Measurements from ENCODE around the gene MEIS2. TPM values are rescaled to one million over a fixed set of nuclear protein-coding genes. Genes with fewer than 3 reads are reported as not detected.

The MEIS2 gene
- total RNA-seq, 5 donors from 2014 or later (not counting 1 experiment from before 2014, with no cell fraction given) = 0.38 to 0.54 TPM; not detected in 3

DNA sequence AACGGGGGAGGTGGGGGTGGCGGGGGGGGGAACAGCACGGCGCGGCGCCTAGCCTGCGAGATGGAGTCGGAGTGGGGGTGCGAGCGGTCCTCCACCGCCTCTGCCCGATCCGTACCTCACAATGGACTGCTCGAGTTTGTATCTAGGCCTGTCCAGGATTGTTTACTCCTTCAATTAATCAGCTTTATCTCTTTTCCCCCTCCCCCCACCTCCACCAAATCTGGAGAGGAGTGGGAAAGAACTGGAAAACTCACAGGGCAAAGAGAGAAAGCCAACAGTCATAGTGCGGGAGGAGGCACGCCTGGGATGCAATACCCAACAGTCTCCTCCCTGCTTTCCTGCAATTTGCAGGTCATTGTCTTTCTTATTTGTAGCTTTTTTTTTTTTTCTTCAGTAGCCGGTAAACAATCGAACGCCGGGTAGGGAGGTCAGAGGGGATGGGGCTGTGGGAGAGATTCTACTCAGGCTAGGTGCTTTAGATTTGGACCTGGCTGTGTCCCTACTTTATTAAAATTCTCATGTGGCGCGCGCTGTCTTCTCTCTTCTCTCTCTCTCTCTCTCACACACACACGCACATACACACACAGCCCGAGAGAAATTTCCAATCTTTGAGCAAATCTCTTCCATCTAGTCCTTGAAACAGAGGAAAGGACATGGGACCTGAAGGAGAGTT, 6.9 kb upstream of the MEIS2 start:
- Histone ChIP-seq H3K27ac (ENCODE audit: low read length) (no peak overlapping the region), H3K9me3 (no peaks in the 10 kb centered on the region), H3K27me3 (replicated peaks in 1 of 2; ENCODE audit: control insufficient read depth in 2 of 2, extremely low read depth in 1 of 2, insufficient read depth in 2 of 2, low read length in 1 of 2) (peaks cover 29 to 65% of the 10 kb centered on the region in 2 experiments), H3K4me3 (ENCODE audit: control insufficient read depth in 1 of 2, extremely low read depth in 1 of 2, low read length in 1 of 2) (no peak overlapping the region), H3K36me3 (ENCODE audit: control insufficient read depth in 2 of 2, extremely low read depth in 1 of 2, insufficient read depth in 1 of 2, low read length in 1 of 2) (no peaks in the 10 kb centered on the region), H3K4me1 (ENCODE audit: control insufficient read depth in 1 of 2, extremely low read depth in 1 of 2, insufficient read depth in 2 of 2, low read length in 2 of 2) (peaks cover 3 to 16% of the 10 kb centered on the region in 2 experiments)
- Mint-ChIP-seq H3K4me3 (no peak overlapping the region), H3K27ac (no peak overlapping the region), H3K36me3 (peaks cover 2% of the 10 kb centered on the region), H3K9me3 (peaks cover 8 to 13% (median 8%) of the 10 kb centered on the region in 3 donors), H3K27me3 (peaks cover 84 to 91% of the 10 kb centered on the region in 2 donors), H3K4me1 (peaks cover 24 to 28% (median 27%) of the 10 kb centered on the region in 3 donors)
- CTCF ChIA-PET = no interaction called here
- DNase-seq (no peak), ATAC-seq (replicated peaks in 1 of 4) (no peak)
- POLR2A ChIA-PET = no interaction called here
- 30% methylated on average over 2 of the region's 25 CpGs for WGBS (ENCODE audit: insufficient coverage)

DNA sequence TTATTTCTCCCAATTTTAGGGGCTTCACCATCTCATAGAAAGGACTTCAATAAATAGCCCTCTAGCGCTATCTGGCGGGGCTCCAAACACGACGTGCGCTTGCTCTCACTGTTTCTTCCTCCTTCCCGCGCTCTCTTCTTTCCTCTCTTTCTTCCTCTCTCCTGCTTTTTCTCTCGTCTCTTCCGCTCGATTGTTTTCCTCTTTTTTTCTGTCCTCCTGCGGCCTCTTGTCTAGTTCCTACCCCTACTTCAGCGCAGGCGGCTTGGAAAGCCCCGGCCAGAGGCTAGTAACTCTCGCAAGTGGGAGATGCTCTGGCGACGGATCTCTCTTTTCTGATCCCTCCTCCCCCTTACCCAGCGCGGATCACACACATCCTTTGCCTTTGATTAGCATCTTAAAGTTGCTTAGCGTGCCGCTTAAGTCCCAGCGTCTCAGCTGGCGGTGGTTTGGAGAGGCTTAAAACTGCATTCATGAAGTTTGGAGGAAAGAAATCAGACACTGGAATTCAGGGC, 6.2 kb upstream of the MEIS2 start:
- ATAC-seq (replicated peaks in 1 of 4) (no peak), DNase-seq (no peak)
- peaks cover 80 to 88% of the 10 kb centered on the region in 2 donors for H3K27me3 Mint-ChIP-seq
- H3K36me3 ChIP-seq (ENCODE audit: control insufficient read depth in 2 of 2, extremely low read depth in 1 of 2, insufficient read depth in 1 of 2, low read length in 1 of 2) = no peaks in the 10 kb centered on the region
- no peak overlapping the region for H3K4me3 Mint-ChIP-seq
- peaks cover 28 to 67% of the 10 kb centered on the region in 2 experiments for H3K27me3 ChIP-seq (replicated peaks in 1 of 2; ENCODE audit: control insufficient read depth in 2 of 2, extremely low read depth in 1 of 2, insufficient read depth in 2 of 2, low read length in 1 of 2)
- peaks cover 26 to 28% (median 26%) of the 10 kb centered on the region in 3 donors for H3K4me1 Mint-ChIP-seq
- H3K9me3 Mint-ChIP-seq = peaks cover 7 to 14% (median 8%) of the 10 kb centered on the region in 3 donors
- POLR2A ChIA-PET = no interaction called here
- H3K36me3 Mint-ChIP-seq = peaks cover 3% of the 10 kb centered on the region
- H3K4me3 ChIP-seq (ENCODE audit: control insufficient read depth in 1 of 2, extremely low read depth in 1 of 2, low read length in 1 of 2) = no peak overlapping the region
- 7% methylated on average over 19 of the region's 23 CpGs for WGBS (ENCODE audit: insufficient coverage)
- H3K9me3 ChIP-seq = no peaks in the 10 kb centered on the region
- H3K27ac Mint-ChIP-seq = peak overlapping the region in 1 of 2 donors; percentile 69
- no peak overlapping the region for H3K27ac ChIP-seq (ENCODE audit: low read length)
- H3K4me1 ChIP-seq (ENCODE audit: control insufficient read depth in 1 of 2, extremely low read depth in 1 of 2, insufficient read depth in 2 of 2, low read length in 2 of 2) = peaks cover 3 to 22% of the 10 kb centered on the region in 2 experiments
- CTCF ChIA-PET = no interaction called here

DNA sequence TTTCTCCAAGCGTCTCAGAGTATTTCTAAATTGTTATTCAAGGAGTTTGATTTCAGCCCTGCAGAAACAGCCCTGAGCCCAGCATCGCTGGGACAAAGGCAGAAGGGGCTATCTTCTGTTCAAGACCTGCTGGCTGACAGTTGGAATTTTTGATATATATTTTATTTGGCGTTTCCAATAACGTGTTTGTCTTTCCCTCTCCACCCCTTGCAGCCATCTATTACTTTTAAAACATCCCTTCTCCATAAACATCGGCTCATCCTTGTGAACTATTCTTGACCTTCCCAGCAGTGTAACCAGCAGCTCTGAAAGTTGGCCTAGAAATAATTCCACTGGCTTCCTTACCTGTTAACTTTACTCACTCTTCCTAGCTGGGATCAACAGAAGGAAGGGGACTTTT, 5.5 kb upstream of the MEIS2 start:
- H3K4me1 ChIP-seq (ENCODE audit: control insufficient read depth in 1 of 2, extremely low read depth in 1 of 2, insufficient read depth in 2 of 2, low read length in 2 of 2) = peaks cover 6 to 27% of the 10 kb centered on the region in 2 experiments
- H3K4me3 ChIP-seq (ENCODE audit: control insufficient read depth in 1 of 2, extremely low read depth in 1 of 2, low read length in 1 of 2) = no peak overlapping the region
- H3K27me3 Mint-ChIP-seq = peaks cover 77 to 87% of the 10 kb centered on the region in 2 donors
- H3K36me3 ChIP-seq (ENCODE audit: control insufficient read depth in 2 of 2, extremely low read depth in 1 of 2, insufficient read depth in 1 of 2, low read length in 1 of 2) = no peaks in the 10 kb centered on the region
- DNase-seq = no peak
- H3K36me3 Mint-ChIP-seq = peaks cover 3% of the 10 kb centered on the region
- H3K4me3 Mint-ChIP-seq = no peak overlapping the region
- ATAC-seq (replicated peaks in 1 of 4) = no peak
- POLR2A ChIA-PET = no interaction called here
- H3K27me3 ChIP-seq (replicated peaks in 1 of 2; ENCODE audit: control insufficient read depth in 2 of 2, extremely low read depth in 1 of 2, insufficient read depth in 2 of 2, low read length in 1 of 2) = peaks cover 27 to 68% of the 10 kb centered on the region in 2 experiments
- CTCF ChIA-PET = no interaction called here
- H3K27ac Mint-ChIP-seq = no peak overlapping the region
- peaks cover 25 to 28% (median 26%) of the 10 kb centered on the region in 3 donors for H3K4me1 Mint-ChIP-seq
- H3K9me3 ChIP-seq = no peaks in the 10 kb centered on the region
- no peak overlapping the region for H3K27ac ChIP-seq (ENCODE audit: low read length)
- peaks cover 6 to 14% (median 7%) of the 10 kb centered on the region in 3 donors for H3K9me3 Mint-ChIP-seq
- no CpG with 5 or more reads among the region's 5 CpGs for WGBS (ENCODE audit: insufficient coverage)

DNA sequence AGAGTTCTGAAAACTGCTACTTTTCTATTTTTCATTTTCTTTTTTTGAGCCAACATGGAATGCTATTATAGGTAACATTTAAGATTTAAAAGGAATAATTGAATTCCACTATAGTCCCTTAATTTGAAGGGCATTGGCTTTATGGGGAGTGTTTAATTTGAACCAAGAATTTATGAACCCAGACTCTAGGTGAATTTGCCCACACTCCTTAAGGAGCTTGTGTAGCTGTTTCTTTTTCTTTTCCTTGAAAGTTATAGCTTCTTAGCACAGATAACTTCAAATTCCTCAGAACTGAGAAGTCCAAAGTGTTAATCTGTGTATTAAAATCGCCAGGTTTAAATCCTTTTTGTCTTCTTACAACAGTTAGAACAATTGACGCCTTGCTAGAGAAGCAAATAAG, 4.7 kb upstream of the MEIS2 start:
- no peak overlapping the region for H3K27ac Mint-ChIP-seq
- Histone ChIP-seq H3K27me3 (replicated peaks in 1 of 2; ENCODE audit: control insufficient read depth in 2 of 2, extremely low read depth in 1 of 2, insufficient read depth in 2 of 2, low read length in 1 of 2) (peaks cover 27 to 68% of the 10 kb centered on the region in 2 experiments), H3K4me1 (ENCODE audit: control insufficient read depth in 1 of 2, extremely low read depth in 1 of 2, insufficient read depth in 2 of 2, low read length in 2 of 2) (peaks cover 9 to 26% of the 10 kb centered on the region in 2 experiments), H3K36me3 (ENCODE audit: control insufficient read depth in 2 of 2, extremely low read depth in 1 of 2, insufficient read depth in 1 of 2, low read length in 1 of 2) (no peaks in the 10 kb centered on the region), H3K27ac (ENCODE audit: low read length) (no peak overlapping the region), H3K4me3 (ENCODE audit: control insufficient read depth in 1 of 2, extremely low read depth in 1 of 2, low read length in 1 of 2) (no peak overlapping the region), H3K9me3 (no peaks in the 10 kb centered on the region)
- no peak overlapping the region for H3K4me3 Mint-ChIP-seq
- peaks cover 23 to 28% (median 26%) of the 10 kb centered on the region in 3 donors for H3K4me1 Mint-ChIP-seq
- CTCF ChIA-PET = no interaction called here
- WGBS (ENCODE audit: insufficient coverage) = no CpG with 5 or more reads among the region's 2 CpGs
- DNase-seq (no peak), ATAC-seq (replicated peaks in 1 of 4) (no peak)
- H3K9me3 Mint-ChIP-seq = peaks cover 6 to 14% (median 7%) of the 10 kb centered on the region in 3 donors
- peaks cover 76 to 85% of the 10 kb centered on the region in 2 donors for H3K27me3 Mint-ChIP-seq
- peaks cover 3% of the 10 kb centered on the region for H3K36me3 Mint-ChIP-seq
- POLR2A ChIA-PET = no interaction called here

DNA sequence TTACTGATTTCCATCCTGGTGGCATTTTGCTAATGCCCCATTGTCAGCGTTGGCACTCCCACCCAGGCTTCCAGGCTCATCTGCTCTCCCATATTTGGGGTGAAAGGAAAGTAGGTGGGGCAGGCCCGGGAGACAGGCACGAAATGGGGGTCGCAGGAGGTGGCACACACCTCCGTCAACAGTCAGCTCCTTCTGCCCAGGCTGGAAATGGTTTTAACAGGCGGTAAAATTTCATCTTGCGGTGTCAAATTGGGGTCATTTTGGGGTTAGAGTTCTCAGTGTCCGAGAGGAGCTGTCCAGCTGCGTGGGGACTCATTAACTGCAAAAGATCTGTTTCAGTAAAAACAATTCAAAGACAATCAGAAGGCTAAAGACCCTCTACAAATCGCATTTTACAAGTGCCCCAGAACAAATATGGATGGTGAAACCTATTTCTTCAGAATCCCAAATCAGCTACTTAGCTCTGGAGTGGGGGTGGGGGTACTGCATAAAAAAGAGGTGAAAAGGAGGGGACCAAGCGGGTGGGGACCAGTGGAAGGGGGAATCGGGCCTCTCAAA, 4.2 kb upstream of the MEIS2 start:
- no peak overlapping the region for H3K27ac Mint-ChIP-seq
- WGBS (ENCODE audit: insufficient coverage) = 61% methylated on average over 3 of the region's 12 CpGs
- ChIA-PET POLR2A (interaction anchor here in 1 of 2 donors (0.7 kb wide), 1 partner anchor 73 kb away, joined by 4 read pairs; no protein-coding TSS in a partner anchor), CTCF (no interaction called here)
- peaks cover 26 to 27% (median 27%) of the 10 kb centered on the region in 3 donors for H3K4me1 Mint-ChIP-seq
- Histone ChIP-seq H3K36me3 (ENCODE audit: control insufficient read depth in 2 of 2, extremely low read depth in 1 of 2, insufficient read depth in 1 of 2, low read length in 1 of 2) (no peaks in the 10 kb centered on the region), H3K27me3 (replicated peaks in 1 of 2; ENCODE audit: control insufficient read depth in 2 of 2, extremely low read depth in 1 of 2, insufficient read depth in 2 of 2, low read length in 1 of 2) (peaks cover 28 to 70% of the 10 kb centered on the region in 2 experiments), H3K4me3 (ENCODE audit: control insufficient read depth in 1 of 2, extremely low read depth in 1 of 2, low read length in 1 of 2) (no peak overlapping the region), H3K9me3 (no peaks in the 10 kb centered on the region), H3K27ac (ENCODE audit: low read length) (no peak overlapping the region), H3K4me1 (ENCODE audit: control insufficient read depth in 1 of 2, extremely low read depth in 1 of 2, insufficient read depth in 2 of 2, low read length in 2 of 2) (peaks cover 11 to 31% of the 10 kb centered on the region in 2 experiments)
- no peak for DNase-seq
- ATAC-seq (replicated peaks in 1 of 4) = no peak
- peaks cover 6 to 14% (median 7%) of the 10 kb centered on the region in 3 donors for H3K9me3 Mint-ChIP-seq
- H3K36me3 Mint-ChIP-seq = peaks cover 3% of the 10 kb centered on the region
- no peak overlapping the region for H3K4me3 Mint-ChIP-seq
- H3K27me3 Mint-ChIP-seq = peaks cover 72 to 85% of the 10 kb centered on the region in 2 donors

DNA sequence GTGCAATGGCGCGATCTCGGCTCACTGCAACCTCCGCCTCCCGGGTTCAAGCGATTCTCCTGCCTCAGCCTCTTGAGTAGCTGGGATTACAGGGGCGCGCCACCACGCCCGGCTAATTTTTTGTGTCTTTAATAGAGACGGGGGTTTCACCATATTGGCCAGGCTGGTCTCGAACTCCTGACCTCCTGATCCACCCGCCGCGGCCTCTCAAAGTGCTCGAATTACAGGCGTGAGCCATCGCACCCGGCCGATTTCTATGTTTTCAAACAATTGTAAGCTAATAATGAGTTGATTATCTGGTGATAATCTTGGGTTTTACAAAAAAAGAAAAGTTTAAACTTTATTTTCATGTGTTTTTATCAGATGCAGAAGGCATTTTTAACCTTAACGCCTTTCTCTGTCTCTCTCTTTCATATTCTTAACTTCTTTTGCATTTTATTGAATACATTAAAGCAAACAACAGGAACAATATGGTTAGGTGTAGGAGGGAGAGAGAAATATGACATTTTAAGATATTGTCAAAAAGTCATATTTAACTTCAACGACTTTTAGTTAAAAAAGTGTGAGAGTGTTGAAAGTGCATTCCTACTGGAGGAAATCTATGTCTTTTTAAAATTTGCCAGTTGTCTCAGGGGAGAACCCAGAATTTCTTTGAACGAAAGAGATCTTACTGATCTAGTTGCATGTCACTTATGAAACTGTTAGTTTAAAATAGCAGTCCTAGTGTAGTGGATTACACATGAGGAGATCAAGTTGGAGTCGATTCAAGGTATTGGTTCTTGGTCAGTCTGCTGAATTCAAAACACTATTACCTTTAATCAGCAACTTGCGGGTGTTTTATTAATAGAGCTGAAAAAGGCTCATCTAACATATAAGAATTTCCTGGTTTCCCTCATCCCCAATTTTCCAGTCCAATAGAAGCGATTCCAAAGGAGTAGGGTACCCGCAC, 3.4 kb upstream of the MEIS2 start:
- no peaks in the 10 kb centered on the region for H3K9me3 ChIP-seq
- peaks cover 3 to 14% (median 7%) of the 10 kb centered on the region in 3 donors for H3K9me3 Mint-ChIP-seq
- no peak overlapping the region for H3K27ac Mint-ChIP-seq
- ChIA-PET POLR2A (interaction anchor here in 1 of 2 donors (0.7 kb wide), 1 partner anchor 73 kb away, joined by 4 read pairs; no protein-coding TSS in a partner anchor), CTCF (no interaction called here)
- H3K4me1 ChIP-seq (ENCODE audit: control insufficient read depth in 1 of 2, extremely low read depth in 1 of 2, insufficient read depth in 2 of 2, low read length in 2 of 2) = peaks cover 17 to 36% of the 10 kb centered on the region in 2 experiments
- H3K36me3 ChIP-seq (ENCODE audit: control insufficient read depth in 2 of 2, extremely low read depth in 1 of 2, insufficient read depth in 1 of 2, low read length in 1 of 2) = no peaks in the 10 kb centered on the region
- H3K27me3 Mint-ChIP-seq = peaks cover 66 to 82% of the 10 kb centered on the region in 2 donors
- H3K36me3 Mint-ChIP-seq = peaks cover 3% of the 10 kb centered on the region
- H3K4me3 Mint-ChIP-seq = peak overlapping the region in 1 of 3 donors; percentile 88
- no peak overlapping the region for H3K4me3 ChIP-seq (ENCODE audit: control insufficient read depth in 1 of 2, extremely low read depth in 1 of 2, low read length in 1 of 2)
- peaks cover 26 to 72% of the 10 kb centered on the region in 2 experiments for H3K27me3 ChIP-seq (replicated peaks in 1 of 2; ENCODE audit: control insufficient read depth in 2 of 2, extremely low read depth in 1 of 2, insufficient read depth in 2 of 2, low read length in 1 of 2)
- H3K27ac ChIP-seq (ENCODE audit: low read length) = no peak overlapping the region
- ATAC-seq (replicated peaks in 1 of 4) = no peak
- no peak for DNase-seq
- peaks cover 24 to 32% (median 31%) of the 10 kb centered on the region in 3 donors for H3K4me1 Mint-ChIP-seq
- WGBS (ENCODE audit: insufficient coverage) = 34% methylated on average over 11 of the region's 27 CpGs

Data from T-cell (primary cell).